Measurements from ENCODE around the gene FGFRL1.

DNA sequence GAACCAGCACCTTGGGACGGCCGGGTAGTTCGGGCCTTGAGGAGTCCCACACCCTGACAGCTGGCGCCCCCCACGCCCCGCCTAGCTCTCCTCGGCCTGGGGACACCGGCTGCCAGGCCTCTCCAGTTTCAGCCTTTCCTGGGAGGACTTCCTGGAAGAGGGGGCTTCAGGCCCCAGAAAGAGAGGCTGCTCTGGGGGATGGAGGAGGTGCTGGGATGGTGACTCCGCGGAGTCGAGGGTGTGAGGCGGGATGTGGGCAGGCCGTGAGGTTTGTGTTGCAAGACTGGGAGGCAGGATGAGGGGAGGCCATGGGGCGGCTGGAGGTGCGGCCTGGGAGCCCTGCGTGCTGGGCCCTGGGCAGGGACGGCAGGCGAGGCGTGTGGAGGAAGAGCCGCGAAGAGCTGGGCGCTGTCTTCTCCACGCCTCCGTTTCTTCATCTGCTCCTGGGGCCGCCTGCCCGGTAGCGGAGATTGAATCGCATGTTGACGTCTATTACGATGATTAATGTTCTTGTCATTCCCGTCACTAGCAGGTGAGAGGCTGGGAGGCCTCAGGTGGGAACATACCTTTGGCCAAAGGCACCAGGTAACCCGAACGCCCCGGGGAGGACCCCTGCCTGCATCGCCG, 918 bp upstream of the FGFRL1 start:
- TF ChIP-seq, protein P1, sequence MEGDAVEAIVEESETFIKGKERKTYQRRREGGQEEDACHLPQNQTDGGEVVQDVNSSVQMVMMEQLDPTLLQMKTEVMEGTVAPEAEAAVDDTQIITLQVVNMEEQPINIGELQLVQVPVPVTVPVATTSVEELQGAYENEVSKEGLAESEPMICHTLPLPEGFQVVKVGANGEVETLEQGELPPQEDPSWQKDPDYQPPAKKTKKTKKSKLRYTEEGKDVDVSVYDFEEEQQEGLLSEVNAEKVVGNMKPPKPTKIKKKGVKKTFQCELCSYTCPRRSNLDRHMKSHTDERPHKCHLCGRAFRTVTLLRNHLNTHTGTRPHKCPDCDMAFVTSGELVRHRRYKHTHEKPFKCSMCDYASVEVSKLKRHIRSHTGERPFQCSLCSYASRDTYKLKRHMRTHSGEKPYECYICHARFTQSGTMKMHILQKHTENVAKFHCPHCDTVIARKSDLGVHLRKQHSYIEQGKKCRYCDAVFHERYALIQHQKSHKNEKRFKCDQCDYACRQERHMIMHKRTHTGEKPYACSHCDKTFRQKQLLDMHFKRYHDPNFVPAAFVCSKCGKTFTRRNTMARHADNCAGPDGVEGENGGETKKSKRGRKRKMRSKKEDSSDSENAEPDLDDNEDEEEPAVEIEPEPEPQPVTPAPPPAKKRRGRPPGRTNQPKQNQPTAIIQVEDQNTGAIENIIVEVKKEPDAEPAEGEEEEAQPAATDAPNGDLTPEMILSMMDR (IDR thresholded peaks at IDR 0.05): no peak
- TF ChIP-seq, protein P2, sequence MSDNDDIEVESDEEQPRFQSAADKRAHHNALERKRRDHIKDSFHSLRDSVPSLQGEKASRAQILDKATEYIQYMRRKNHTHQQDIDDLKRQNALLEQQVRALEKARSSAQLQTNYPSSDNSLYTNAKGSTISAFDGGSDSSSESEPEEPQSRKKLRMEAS (IDR thresholded peaks at IDR 0.05): peak; percentile 72
- TF ChIP-seq RAD21 (conservative IDR thresholded peaks at IDR 0.05 in 1 of 2, IDR thresholded peaks at IDR 0.05 in 1 of 2): no peak
- TF ChIP-seq CBX8 (IDR thresholded peaks at IDR 0.05): no peak
- no peak for TF ChIP-seq EP300 (IDR thresholded peaks at IDR 0.05)
- TF ChIP-seq, protein P3, sequence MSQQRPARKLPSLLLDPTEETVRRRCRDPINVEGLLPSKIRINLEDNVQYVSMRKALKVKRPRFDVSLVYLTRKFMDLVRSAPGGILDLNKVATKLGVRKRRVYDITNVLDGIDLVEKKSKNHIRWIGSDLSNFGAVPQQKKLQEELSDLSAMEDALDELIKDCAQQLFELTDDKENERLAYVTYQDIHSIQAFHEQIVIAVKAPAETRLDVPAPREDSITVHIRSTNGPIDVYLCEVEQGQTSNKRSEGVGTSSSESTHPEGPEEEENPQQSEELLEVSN (IDR thresholded peaks at IDR 0.05; ENCODE audit: borderline replicate concordance, low read depth): peak; percentile 75
- TF ChIP-seq MYC (IDR thresholded peaks at IDR 0.05; ENCODE audit: borderline replicate concordance, low read length): no peak
- TF ChIP-seq RFX5 (IDR thresholded peaks at IDR 0.05): no peak
- TF ChIP-seq, protein P4, sequence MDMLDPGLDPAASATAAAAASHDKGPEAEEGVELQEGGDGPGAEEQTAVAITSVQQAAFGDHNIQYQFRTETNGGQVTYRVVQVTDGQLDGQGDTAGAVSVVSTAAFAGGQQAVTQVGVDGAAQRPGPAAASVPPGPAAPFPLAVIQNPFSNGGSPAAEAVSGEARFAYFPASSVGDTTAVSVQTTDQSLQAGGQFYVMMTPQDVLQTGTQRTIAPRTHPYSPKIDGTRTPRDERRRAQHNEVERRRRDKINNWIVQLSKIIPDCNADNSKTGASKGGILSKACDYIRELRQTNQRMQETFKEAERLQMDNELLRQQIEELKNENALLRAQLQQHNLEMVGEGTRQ (IDR thresholded peaks at IDR 0.05): no peak
- no peak for TF ChIP-seq POLR2A (IDR thresholded peaks at IDR 0.05; ENCODE audit: low read length)
- no peak for TF ChIP-seq JUNB (IDR thresholded peaks at IDR 0.05)
